Inferior parietal cortex (tissue), 1 donor: ENCODE results near the gene ZNF418.
"Not testable (repeated sequence)": the region's sequence is repeated elsewhere in the genome, so short reads cannot be mapped to it uniquely, and the experiment has no call there.

ENCODE experiments used
- DNase-seq: peaks from one replicate; pipeline ENCODE4 v3.0.0-alpha.2; 2016; ENCODE audit errors: extremely low spot score

Gene ZNF418

GRCh38 chr19:57934820-57935665 lies at the start of gene ZNF418:
ZNF418 (minus strand) TSS chr19:57935402; CDS start chr19:57933822, 1,580 bp downstream.
- DNase-seq = peak; percentile 96

- no peak for DNase-seq
These were observed 43.5 kb upstream of the ZNF418 start for GRCh38 chr19:57978586-57979289.

- no peak for DNase-seq
These were observed 39.2 kb upstream of the ZNF418 start, which contains the start of gene C19orf18 for GRCh38 chr19:57974434-57974833. C19orf18 (minus strand) TSS chr19:57974534; CDS start chr19:57974432, 102 bp downstream.

DNA sequence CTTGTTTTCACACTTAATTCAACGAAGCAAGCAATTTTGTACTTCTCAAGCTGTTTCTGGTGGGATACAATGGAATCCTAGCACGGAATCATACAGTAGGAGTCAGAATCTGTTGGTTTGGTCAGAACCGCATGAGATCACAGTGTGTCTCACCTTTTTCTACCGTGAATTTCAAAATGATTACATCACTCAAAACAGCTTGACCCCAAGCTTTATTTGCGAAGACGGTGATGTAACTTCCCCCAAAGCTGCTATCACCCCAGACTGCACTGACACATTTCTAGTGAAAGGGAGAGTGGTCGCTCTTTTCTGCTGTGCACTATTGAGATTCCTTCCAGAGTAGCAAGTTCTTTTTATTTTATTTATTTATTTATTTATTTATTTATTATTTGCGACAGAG lies 29.6 kb upstream of the ZNF418 start:
- DNase-seq = no peak

- DNase-seq = no peak
These were observed 26.6 kb upstream of the ZNF418 start for GRCh38 chr19:57961785-57962184.

DNA sequence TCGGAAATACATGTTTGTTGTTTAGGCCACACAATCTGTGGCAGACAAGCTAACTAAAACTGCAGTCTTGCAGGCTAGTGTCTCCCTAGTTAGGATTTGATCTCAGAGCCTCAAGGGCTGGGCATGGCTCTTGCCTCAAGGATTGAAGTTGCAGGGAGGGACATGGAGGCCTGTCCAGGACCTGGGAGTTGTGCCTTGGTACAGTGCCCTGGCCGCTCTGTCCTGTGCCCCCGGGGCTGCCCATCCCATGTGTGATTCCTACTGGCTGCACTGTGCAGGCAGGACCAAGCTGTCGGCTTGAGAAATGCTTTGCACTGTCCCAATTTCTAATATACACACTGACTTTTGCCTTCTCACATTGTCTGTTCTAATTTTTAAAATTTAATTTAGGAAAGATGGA lies 19.8 kb upstream of the ZNF418 start:
- DNase-seq = no peak

DNA sequence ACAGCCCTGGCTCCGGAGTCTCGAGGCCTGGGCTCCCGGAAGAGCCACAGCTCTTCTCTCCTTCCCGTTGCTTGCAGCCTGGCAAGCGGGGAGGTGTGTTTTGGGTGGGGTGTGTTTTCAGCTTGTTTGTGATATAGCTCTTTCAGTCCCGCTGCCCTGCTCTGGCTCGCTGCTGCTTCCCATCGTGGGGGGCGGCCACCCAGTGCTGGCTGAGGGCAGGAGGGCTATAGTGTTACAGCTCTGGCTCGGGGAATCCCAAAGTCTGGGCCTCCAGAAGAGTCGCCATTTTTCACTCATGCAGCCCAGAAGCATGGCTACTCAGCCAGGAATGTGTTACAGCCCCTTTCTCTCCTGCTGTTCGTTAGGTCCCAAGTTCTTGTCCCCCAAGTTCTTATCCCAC lies 14.5 kb upstream of the ZNF418 start:
- DNase-seq = no peak

GRCh38 chr19:57949296-57949695 lies 14.1 kb upstream of the ZNF418 start:
- no peak for DNase-seq

DNA sequence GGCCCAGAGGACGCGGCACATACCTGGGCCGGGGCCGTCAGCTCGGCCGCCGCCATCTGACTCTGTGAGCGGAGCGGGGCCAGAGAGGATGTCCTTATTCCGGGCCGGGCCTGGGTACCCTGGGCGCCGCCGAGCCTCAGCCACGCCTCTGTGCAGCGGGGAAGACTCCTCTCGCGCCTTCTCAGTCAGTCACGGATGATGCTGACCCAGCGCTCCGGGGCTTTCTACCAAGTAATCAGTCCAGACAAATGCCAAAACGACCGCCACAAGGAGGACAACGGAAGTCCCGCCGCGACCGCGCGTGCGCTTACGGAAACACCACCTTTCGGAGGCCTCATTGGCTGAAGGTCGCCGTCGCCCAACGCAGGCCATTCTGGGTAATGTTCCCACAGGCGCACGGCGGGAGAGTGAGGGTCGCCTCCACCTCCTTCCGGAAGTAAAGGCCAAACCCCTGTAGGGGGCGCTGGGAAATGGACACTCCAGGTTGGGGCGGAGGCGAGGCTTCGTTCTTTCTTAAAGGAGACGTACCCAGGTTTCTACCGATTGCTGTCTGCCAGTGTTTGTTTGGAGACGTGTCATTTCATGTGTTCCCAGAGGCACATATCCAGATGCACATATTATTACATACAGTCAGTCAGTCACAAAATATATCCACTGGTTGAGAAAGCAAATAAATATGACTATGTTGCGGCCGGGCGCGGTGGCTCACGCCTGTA lies 12.4 kb upstream of the ZNF418 start, which contains the start of gene ZNF256:
ZNF256 (minus strand) TSS at position 288 of the 716 bp plus-strand sequence; CDS start at position 56, 232 bp downstream.
- DNase-seq = peak; percentile 94

GRCh38 chr19:57947088-57947418 lies 11.9 kb upstream of the ZNF418 start:
- DNase-seq = no peak

DNA sequence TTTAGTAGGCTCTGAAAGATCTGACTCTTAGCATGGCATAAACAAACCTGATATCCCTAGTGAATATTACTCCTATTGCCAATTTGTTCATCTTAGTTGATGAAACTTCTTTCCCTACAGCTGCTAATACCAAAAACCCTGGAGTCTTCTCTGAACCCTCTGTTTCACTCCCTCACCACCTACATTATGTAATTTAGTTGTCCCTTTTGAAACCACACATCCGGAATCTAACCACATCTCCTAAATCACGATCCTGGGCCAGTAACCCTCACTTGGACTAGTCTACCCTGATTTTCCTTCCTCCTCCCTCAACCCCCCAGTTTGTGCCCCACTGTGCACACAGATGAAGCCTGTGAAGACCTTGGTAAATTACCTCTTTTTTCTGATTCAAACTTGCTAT lies 11.1 kb upstream of the ZNF418 start:
- DNase-seq = no peak

DNA sequence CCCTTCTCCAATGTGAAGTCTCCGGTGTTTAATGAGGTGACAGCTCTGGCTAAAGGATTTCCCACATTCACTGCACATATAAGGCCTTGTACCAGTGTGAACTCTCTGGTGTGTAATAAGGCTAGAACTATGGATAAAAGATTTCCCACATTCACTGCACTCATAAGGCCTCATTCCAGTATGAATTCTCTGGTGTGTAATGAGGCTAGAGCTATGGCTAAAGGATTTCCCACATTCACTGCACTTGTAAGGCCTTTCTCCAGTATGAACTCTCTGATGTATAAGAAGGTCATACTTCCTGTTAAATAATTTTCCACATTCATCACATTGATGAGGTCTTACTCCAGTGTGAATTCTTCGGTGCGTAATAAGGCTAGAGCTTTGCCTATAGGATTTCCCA lies 6.4 kb upstream of the ZNF418 start:
- no peak for DNase-seq

- peak; percentile 49 for DNase-seq
These were observed 529 bp upstream of the ZNF418 start for GRCh38 chr19:57935731-57936130.

- DNase-seq = no peak
These were observed 7.6 kb downstream of the ZNF418 start for GRCh38 chr19:57927587-57927986.

- DNase-seq = peak; percentile 99
These were observed 18.8 kb downstream of the ZNF418 start, which contains the start of gene ZNF417 for GRCh38 chr19:57916168-57916995. ZNF417 (minus strand) TSS chr19:57916592; CDS start chr19:57916411, 181 bp downstream.

DNA sequence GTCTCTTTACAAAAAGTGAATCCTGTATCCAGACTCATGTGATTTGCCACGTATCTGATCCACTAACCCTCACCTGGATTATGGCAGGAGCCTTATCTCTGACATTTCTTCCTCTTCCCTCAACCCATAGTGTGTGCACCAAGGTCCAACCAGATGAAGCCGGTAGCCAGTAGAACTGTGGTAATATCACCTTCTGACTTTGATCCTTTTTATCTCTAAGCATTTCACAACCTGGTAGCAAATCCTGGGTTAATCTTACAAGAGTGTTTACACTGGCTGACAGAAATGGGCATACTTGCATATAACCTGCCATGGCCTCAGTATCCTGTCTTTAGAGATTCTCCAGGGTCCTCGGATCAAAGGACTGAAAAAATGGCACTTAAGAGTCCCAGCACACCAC lies 20.7 kb downstream of the ZNF418 start:
- no peak for DNase-seq

DNA sequence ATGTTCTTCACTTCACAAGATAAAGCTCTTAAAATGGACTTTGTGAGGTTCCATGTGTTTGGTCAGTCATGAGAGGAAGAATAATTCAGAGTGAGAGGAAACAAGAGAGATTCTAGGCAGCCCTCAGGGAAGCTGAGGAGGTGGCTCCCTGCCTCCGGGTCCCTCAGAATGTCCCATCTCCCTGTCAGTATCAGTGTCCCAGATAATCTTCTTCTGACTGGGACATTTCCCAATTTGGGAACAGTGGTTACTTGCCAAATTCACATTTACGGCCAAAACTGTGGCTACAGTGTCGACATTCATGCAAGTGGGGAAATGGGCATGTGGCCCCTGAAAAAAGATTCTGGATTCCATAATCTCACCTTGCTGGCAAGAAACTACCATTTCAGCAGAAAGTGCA lies 27.8 kb downstream of the ZNF418 start:
- DNase-seq = no peak

DNA sequence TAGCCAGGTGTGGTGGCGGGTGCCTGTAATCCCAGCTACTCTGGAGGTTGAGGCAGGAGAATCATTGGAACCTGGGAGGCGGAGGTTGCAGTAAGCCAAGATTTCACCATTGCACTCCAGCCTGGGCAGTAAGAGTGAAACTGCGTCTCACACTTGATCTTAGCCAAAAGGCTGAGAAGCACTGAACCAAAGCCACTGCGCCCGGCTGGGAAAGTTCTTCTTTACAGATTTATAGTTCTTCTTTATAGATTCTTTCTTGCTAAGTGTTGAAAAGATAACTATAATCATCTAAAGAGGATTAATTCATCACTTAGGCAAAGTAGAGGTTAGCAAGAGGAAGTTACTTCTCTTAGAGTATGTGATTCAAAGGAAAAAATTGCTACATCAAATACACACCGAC lies 29.9 kb downstream of the ZNF418 start:
- no peak for DNase-seq

GRCh38 chr19:57903618-57904184 lies 31.5 kb downstream of the ZNF418 start:
- DNase-seq = no peak

DNA sequence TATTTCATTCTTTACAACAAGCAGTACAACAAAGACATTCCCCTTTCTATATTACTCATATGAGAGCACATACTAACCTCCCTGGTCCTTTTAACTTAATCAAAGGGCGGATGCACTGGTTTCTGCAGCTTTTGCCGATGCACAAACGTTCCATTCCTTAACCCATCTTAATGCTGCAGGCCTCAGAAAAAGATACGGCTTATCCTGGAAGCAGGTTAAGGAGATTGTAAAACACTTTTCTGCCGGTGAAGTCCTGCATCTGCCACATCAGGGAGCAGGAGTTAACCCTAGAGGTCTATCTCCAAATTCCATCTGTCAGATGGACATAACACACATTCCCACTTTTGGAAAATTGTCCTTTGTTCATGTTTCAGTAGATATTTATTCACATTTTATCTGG lies 34.9 kb downstream of the ZNF418 start:
- DNase-seq = no peak

GRCh38 chr19:57890706-57891105 lies 44.5 kb downstream of the ZNF418 start:
- not testable (repeated sequence) for DNase-seq
